GM20000 (cell line): ENCODE data around the gene TRIM71.

ENCODE experiments used
- DNase-seq: peaks from one replicate; pipeline ENCODE4 v3.0.0; 2012; ENCODE audit warnings: low spot score
- CTCF ChIP-seq: IDR thresholded peaks from 2 replicates; pipeline ENCODE4 v1.5.1; 2012; ENCODE audit warnings: mild to moderate bottlenecking, control low read depth; ENCODE audit errors: extremely low read depth, missing control alignments

TRIM71 gene

GRCh38 chr3:32946973-32947788 is 129.4 kb downstream of the TRIM71 start:
- no peak for DNase-seq
- TF ChIP-seq CTCF: no peak
